A549 (cell line): ENCODE measurements around the gene IFRD2. TPM values are rescaled to one million over a fixed set of nuclear protein-coding genes. Genes with fewer than 3 reads are reported as not detected.

Experiments used
- ATAC-seq, 2 experiments: fragments of 200-7000 bp in 1 of 2; fragments of >200 bp in 1 of 2; cut with Nextera tagmentation in 1 of 2; cut with Tn5 transposase in 1 of 2; 3 replicates each; pipeline versions ENCODE4 v1.8.0 to v1.9.1; 2018 to 2020; ENCODE audit warnings: mild to moderate bottlenecking in 1 of 2, moderate library complexity in 1 of 2
- CTCF ChIA-PET: fragments of 300-600 bp; sonication (Branson Sonifier 250); formaldehyde crosslinking; extraction: SDS; loops from one replicate; lab custom pipeline; 2021; ENCODE audit warnings: antibody characterized with exemption, inconsistent platforms; lab: Yijun Ruan, JAX
- POLR2A ChIA-PET: fragments of 350-600 bp; formaldehyde crosslinking; extraction: SDS; loops from one replicate; lab custom pipeline; 2021; ENCODE audit warnings: antibody characterized with exemption, inconsistent platforms; lab: Yijun Ruan, JAX
- DNase-seq, 2 experiments: peaks; one replicate each; pipeline versions ENCODE4 v3.0.0 to v3.0.0-alpha.2; 2011 to 2016; ENCODE audit warnings: low read depth in 1 of 2, low spot score in 1 of 2
- FAIRE-seq: peaks from 2 replicates; lab custom pipeline; 2011; peaks lifted over from hg19 to GRCh38; lab: Jason Lieb, UNC
- H3K27ac ChIP-seq, 2 experiments: fragments of >200 bp; sonication (Bioruptor Twin); formaldehyde crosslinking; 3 replicates each; pipeline ENCODE4 v1.5.1; 2016 to 2017
- H3K4me1 ChIP-seq: fragments of >200 bp; sonication (Bioruptor Twin); formaldehyde crosslinking; 3 replicates; pipeline ENCODE4 v1.6.1; 2016
- H3K4me2 ChIP-seq: fragments of >200 bp; sonication (Bioruptor Twin); formaldehyde crosslinking; 3 replicates; pipeline ENCODE4 v1.6.1; 2016
- H3K4me3 ChIP-seq: fragments of >200 bp; sonication (Bioruptor Twin); formaldehyde crosslinking; 3 replicates; pipeline ENCODE4 v1.5.1; 2016
- H3K9me3 ChIP-seq: fragments of >200 bp; sonication (Bioruptor Twin); formaldehyde crosslinking; 3 replicates; pipeline ENCODE4 v1.6.1; 2016
- CBX2 ChIP-seq: fragments of 200-600 bp; sonication (generic); IDR thresholded peaks from 2 replicates; pipeline ENCODE4 v1.6.1; 2016; ENCODE audit warnings: low read depth, mild to moderate bottlenecking, borderline replicate concordance
- CHD2 ChIP-seq: fragments of 150-350 bp; IDR thresholded peaks from 2 replicates; pipeline ENCODE4 v1.6.1; 2014; ENCODE audit warnings: low read length; ENCODE audit not compliant: partially characterized antibody
- CHD4 ChIP-seq: fragments of 200-600 bp; sonication (generic); IDR thresholded peaks from 2 replicates; pipeline ENCODE4 v1.6.1; 2016; ENCODE audit warnings: antibody characterized with exemption, mild to moderate bottlenecking, borderline replicate concordance
- EHF ChIP-seq: fragments of 250-450 bp; sonication (Bioruptor Pico); IDR thresholded peaks from 2 replicates; pipeline ENCODE4 v1.5.0; 2020; ENCODE audit warnings: mild to moderate bottlenecking
- EHMT2 ChIP-seq: fragments of 200-600 bp; sonication (generic); IDR thresholded peaks from 2 replicates; pipeline ENCODE4 v1.6.1; 2016; ENCODE audit warnings: antibody characterized with exemption, low read depth, mild to moderate bottlenecking, moderate library complexity
- FOSB ChIP-seq: fragments of 250-450 bp; sonication (Bioruptor Pico); IDR thresholded peaks from 2 replicates; pipeline ENCODE4 v1.5.0; 2020; ENCODE audit warnings: mild to moderate bottlenecking, moderate library complexity
- GATA3 ChIP-seq: IDR thresholded peaks from 2 replicates; pipeline ENCODE4 v1.6.1; 2012; ENCODE audit warnings: borderline replicate concordance
- HDAC2 ChIP-seq: fragments of 200-600 bp; sonication (generic); IDR thresholded peaks from 2 replicates; pipeline ENCODE4 v1.6.1; 2016
- HES2 ChIP-seq: fragments of >200 bp; sonication (Bioruptor Twin); formaldehyde crosslinking; IDR thresholded peaks from 2 replicates; pipeline ENCODE4 v1.6.1; 2016
- HEYL ChIP-seq: fragments of 250-450 bp; sonication (Bioruptor Pico); IDR thresholded peaks from 2 replicates; pipeline ENCODE4 v1.8.0; 2021; ENCODE audit warnings: mild to moderate bottlenecking, moderate library complexity
- HOXA7 ChIP-seq: fragments of 250-450 bp; sonication (Bioruptor Pico); IDR thresholded peaks from 2 replicates; pipeline ENCODE4 v1.5.0; 2020; ENCODE audit warnings: mild to moderate bottlenecking, moderate library complexity
- MAFK ChIP-seq: fragments of 450-650 bp; IDR thresholded peaks from 2 replicates; pipeline ENCODE4 v1.6.1; 2014; ENCODE audit not compliant: partially characterized antibody
- NFE2L2 ChIP-seq: fragments of 150-350 bp; conservative IDR thresholded peaks from 2 replicates; pipeline ENCODE4 v1.6.1; 2014; ENCODE audit warnings: low read length
- NPAS2 ChIP-seq: fragments of 250-450 bp; sonication (Bioruptor Pico); IDR thresholded peaks from 2 replicates; pipeline ENCODE4 v1.8.0; 2022; ENCODE audit warnings: mild to moderate bottlenecking, moderate library complexity, borderline replicate concordance
- RAD21 ChIP-seq, 2 experiments: fragments of >200 bp in 1 of 2; sonication (Bioruptor Twin) in 1 of 2; formaldehyde crosslinking in 1 of 2; IDR thresholded peaks in 1 of 2; conservative IDR thresholded peaks in 1 of 2; 2 replicates in 1 of 2; 3 replicates in 1 of 2; pipeline ENCODE4 v1.6.1; 2012 to 2018; ENCODE audit warnings: inconsistent platforms in 1 of 2
- RFX5 ChIP-seq: fragments of 450-650 bp; IDR thresholded peaks from 2 replicates; pipeline ENCODE4 v1.7.1; 2014; ENCODE audit warnings: antibody characterized with exemption, mild to moderate bottlenecking, moderate library complexity
- RNF2 ChIP-seq: fragments of 200-600 bp; sonication (generic); IDR thresholded peaks from 2 replicates; pipeline ENCODE4 v1.6.1; 2016; ENCODE audit warnings: low read depth, mild to moderate bottlenecking, antibody characterized with exemption, moderate library complexity, borderline replicate concordance
- SMC3 ChIP-seq: fragments of >200 bp; sonication (Bioruptor Twin); formaldehyde crosslinking; IDR thresholded peaks from 3 replicates; pipeline ENCODE4 v1.6.1; 2018; ENCODE audit warnings: inconsistent platforms
- ZSCAN20 ChIP-seq: fragments of 250-450 bp; sonication (Bioruptor Pico); IDR thresholded peaks from 2 replicates; pipeline ENCODE4 v1.8.0; 2022; ENCODE audit warnings: mild to moderate bottlenecking, moderate library complexity
- WGBS: methylation state at CpG from one replicate; pipeline ENCODE4 v1.1.6; 2017; ENCODE audit errors: missing lambda C conversion rate; 5-methylcytosine and 5-hydroxymethylcytosine counted together
- polyA plus RNA-seq, 4 experiments: library from polyadenylated mRNA; depleted of rRNA in 3 of 4; stranded (reverse); fragments of >200 nt; fragmentation: RNase III in 1 of 4; extraction: RNeasy Plus Mini Kit Qiagen cat#74134 plus additional on column Dnase treatment in 1 of 4; gene quantifications; 2 replicates in 3 of 4; 3 replicates in 1 of 4; pipeline ENCODE4 v1.2.3, GENCODE V29; 2011 to 2017
- TF ChIP-seq, protein P1 (sequence below): IDR thresholded peaks from 2 replicates; pipeline ENCODE4 v1.6.1; 2012
- TF ChIP-seq, protein P2 (sequence below): fragments of >200 bp; sonication (Bioruptor Twin); formaldehyde crosslinking; IDR thresholded peaks from 3 replicates; pipeline ENCODE4 v1.6.1; 2016
- TF ChIP-seq, protein P3 (sequence below): fragments of 150-350 bp; IDR thresholded peaks from 2 replicates; pipeline ENCODE4 v1.6.1; 2014; ENCODE audit warnings: low read depth, mild to moderate bottlenecking, low read length

IFRD2 gene
- polyA plus RNA-seq, 2 of the 4 experiments (the other 2 are of a cell fraction), result 42.2 to 79.7 TPM

DNA sequence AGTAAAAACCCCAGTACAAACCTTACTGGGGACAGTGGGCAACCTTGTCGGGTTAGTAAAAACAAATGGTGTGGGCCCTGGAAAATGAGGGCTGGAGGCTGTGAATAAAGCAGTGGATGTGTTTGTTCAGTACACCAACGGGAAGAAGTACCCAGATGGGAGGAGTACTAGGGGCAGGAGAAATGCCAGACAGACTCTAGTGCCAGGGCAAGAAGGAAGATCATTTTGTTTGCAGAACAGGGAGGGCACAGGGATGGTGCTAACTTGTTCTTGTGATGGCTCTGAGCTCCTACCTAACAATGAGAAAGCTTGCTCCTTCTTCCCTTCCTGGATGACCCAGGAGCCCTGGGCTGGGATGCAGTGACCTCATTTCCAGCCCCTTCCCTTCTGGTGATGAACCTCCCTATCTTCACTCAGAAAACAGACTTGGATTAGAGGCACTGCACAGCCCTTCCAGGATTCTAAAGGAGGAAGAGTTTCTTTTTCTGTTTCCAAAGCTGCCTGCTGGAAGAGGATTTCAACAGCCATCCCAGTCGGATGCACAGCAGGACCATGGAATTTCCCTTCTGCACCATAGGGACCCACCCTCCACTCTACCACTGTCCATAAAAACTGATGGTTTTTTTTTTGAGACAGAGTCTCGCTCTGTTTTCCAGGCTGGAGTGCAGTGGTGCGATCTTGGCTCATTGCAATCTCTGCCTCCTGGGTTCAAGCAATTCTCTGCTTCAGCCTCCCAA lies 42.3 kb upstream of the IFRD2 start:
- Histone ChIP-seq H3K4me2 (peak overlapping the region; percentile 97), H3K27ac (no peak overlapping the region), H3K4me3 (no peak overlapping the region), H3K9me3 (no peaks in the 10 kb centered on the region), H3K4me1 (peaks cover 29% of the 10 kb centered on the region)
- no peak for DNase-seq
- CTCF ChIA-PET, result interaction anchor here (0.6 to 6.2 kb wide), 3 partner anchors 12 to 37 kb away, joined by 3 to 56 read pairs (median 4); partner anchors contain the start of gene HYAL2
- POLR2A ChIA-PET, result no interaction called here
- ATAC-seq, result no peak
- FAIRE-seq, result no peak
- no peak for TF ChIP-seq FOSB (CRISPR knock-in tag)
- TF ChIP-seq RFX5, result no peak
- TF ChIP-seq EHMT2, result no peak
- TF ChIP-seq CBX2, result no peak
- TF ChIP-seq MAFK, result no peak
- TF ChIP-seq NFE2L2, result no peak
- no peak for TF ChIP-seq HDAC2
- TF ChIP-seq NPAS2, result no peak
- TF ChIP-seq, protein P1, sequence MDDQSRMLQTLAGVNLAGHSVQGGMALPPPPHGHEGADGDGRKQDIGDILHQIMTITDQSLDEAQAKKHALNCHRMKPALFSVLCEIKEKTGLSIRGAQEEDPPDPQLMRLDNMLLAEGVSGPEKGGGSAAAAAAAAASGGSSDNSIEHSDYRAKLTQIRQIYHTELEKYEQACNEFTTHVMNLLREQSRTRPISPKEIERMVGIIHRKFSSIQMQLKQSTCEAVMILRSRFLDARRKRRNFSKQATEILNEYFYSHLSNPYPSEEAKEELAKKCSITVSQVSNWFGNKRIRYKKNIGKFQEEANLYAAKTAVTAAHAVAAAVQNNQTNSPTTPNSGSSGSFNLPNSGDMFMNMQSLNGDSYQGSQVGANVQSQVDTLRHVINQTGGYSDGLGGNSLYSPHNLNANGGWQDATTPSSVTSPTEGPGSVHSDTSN, result no peak
- TF ChIP-seq, protein P2, sequence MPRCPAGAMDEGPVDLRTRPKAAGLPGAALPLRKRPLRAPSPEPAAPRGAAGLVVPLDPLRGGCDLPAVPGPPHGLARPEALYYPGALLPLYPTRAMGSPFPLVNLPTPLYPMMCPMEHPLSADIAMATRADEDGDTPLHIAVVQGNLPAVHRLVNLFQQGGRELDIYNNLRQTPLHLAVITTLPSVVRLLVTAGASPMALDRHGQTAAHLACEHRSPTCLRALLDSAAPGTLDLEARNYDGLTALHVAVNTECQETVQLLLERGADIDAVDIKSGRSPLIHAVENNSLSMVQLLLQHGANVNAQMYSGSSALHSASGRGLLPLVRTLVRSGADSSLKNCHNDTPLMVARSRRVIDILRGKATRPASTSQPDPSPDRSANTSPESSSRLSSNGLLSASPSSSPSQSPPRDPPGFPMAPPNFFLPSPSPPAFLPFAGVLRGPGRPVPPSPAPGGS, result no peak
- no peak for TF ChIP-seq RNF2
- no peak for TF ChIP-seq HEYL (CRISPR knock-in tag)
- no peak for TF ChIP-seq RAD21 (conservative IDR thresholded peaks at IDR 0.05 in 1 of 2, IDR thresholded peaks at IDR 0.05 in 1 of 2)
- TF ChIP-seq, protein P3, sequence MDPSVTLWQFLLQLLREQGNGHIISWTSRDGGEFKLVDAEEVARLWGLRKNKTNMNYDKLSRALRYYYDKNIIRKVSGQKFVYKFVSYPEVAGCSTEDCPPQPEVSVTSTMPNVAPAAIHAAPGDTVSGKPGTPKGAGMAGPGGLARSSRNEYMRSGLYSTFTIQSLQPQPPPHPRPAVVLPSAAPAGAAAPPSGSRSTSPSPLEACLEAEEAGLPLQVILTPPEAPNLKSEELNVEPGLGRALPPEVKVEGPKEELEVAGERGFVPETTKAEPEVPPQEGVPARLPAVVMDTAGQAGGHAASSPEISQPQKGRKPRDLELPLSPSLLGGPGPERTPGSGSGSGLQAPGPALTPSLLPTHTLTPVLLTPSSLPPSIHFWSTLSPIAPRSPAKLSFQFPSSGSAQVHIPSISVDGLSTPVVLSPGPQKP, result no peak
- TF ChIP-seq SMC3, result no peak
- WGBS, result 75% methylated on average over 5 of the region's 5 CpGs

DNA sequence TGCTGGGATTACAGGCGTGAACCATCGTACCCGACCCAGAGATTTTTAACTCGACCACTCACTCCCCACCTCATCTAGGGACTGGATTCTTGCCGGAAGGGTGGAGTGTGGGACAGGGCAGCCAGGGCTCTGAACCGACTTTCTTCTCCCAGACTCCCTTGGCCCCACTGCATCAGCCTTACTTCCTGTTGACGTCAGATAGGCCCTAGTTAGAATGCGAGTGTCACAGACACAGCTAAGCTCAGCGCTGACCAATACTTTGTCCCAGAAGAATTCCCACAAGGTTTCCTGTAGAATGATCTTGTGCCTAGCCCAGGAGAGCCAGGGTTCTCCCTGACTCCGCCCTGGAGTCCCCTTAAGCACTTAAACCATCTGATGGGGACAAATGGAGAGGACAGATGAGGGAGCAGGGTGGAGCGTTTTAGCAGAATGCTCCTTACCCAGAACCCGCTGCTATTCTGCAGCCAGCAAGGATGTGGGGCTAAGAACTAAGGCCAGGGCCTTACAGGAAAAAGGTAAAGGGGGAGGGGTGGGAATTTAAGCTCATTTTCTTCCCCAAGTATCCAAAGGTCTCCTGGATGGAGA lies 41.6 kb upstream of the IFRD2 start:
- peaks cover 29% of the 10 kb centered on the region for H3K4me1 ChIP-seq
- DNase-seq (no peak), FAIRE-seq (no peak), ATAC-seq (no peak)
- no peak overlapping the region for H3K4me3 ChIP-seq
- ChIA-PET POLR2A (no interaction called here), CTCF (interaction anchor here (0.6 to 6.2 kb wide), 3 partner anchors 11 to 38 kb away, joined by 3 to 56 read pairs (median 4); partner anchors contain the start of gene HYAL2)
- H3K27ac ChIP-seq, result no peak overlapping the region
- TF ChIP-seq GATA3 (no peak), CHD2 (no peak), ZSCAN20 (CRISPR knock-in tag) (no peak), CHD4 (no peak), EHF (no peak), NPAS2 (no peak), HOXA7 (no peak), HES2 (no peak)
- TF ChIP-seq, protein P2, result no peak
- peak overlapping the region; percentile 97; the same call in 2 of the 3 replicates for H3K4me2 ChIP-seq
- H3K9me3 ChIP-seq, result no peaks in the 10 kb centered on the region
- WGBS, result 88% methylated on average over 11 of the region's 12 CpGs
